A673 (cell line): ENCODE measurements around the gene CDK5RAP2.
A peak's percentile ranks its signal among the peaks of the same experiment; 100 is the strongest.

ENCODE experiments used
- CTCF ChIP-seq: fragments of 300-800, 200-600 bp; sonication (generic); conservative IDR thresholded peaks from 2 replicates; pipeline ENCODE4 v1.5.1; 2017; ENCODE audit warnings: low read depth, mild to moderate bottlenecking, antibody characterized with exemption, low read length, moderate library complexity, mixed read lengths
- EZH2 ChIP-seq: fragments of 200-600 bp; sonication (generic); IDR thresholded peaks from 2 replicates; pipeline ENCODE4 v1.6.1; 2017; ENCODE audit warnings: borderline replicate concordance, low read depth, mild to moderate bottlenecking, mixed read lengths, antibody characterized with exemption, low read length; ENCODE audit not compliant: poor library complexity, severe bottlenecking

GRCh38 chr9:120531683-120532300 is 48.2 kb downstream of the CDK5RAP2 start:
- TF ChIP-seq EZH2 (no peak), CTCF (peak; percentile 61)
